Activated T-helper 1 cell treated with anti-CD3 and anti-CD28 coated beads, Interleukin-12 subunit alpha, Interleukin-12 subunit beta, Interleukin-2, Interleukin-4 antibody, amounts not matched to agents 30 ng/mL and 10 ng/mL and 1 ng/mL, durations not matched to agents 14 hours and 24 hours and 36 hours (primary cell): ENCODE results near the gene TDRD9. TPM values are rescaled to one million over a fixed set of nuclear protein-coding genes. Genes with fewer than 3 reads are reported as not detected.
"Not testable (repeated sequence)": the region's sequence is repeated elsewhere in the genome, so short reads cannot be mapped to it uniquely, and the experiment has no call there.

ENCODE experiments used
- DNase-seq: peaks from one replicate; pipeline ENCODE4 v3.0.0; 2021; ENCODE audit warnings: low spot score
- H3K27ac Mint-ChIP-seq: one replicate; pipeline ENCODE4 v1.8.0; 2021; ENCODE audit warnings: mild to moderate bottlenecking, mixed read lengths
- H3K27me3 Mint-ChIP-seq: one replicate; pipeline ENCODE4 v1.8.0; 2022; ENCODE audit warnings: mild to moderate bottlenecking, moderate library complexity, mixed read lengths; ENCODE audit not compliant: insufficient read depth
- H3K36me3 Mint-ChIP-seq: one replicate; pipeline ENCODE4 v1.8.0; 2021; ENCODE audit warnings: low read depth, mixed read lengths
- H3K4me1 Mint-ChIP-seq: one replicate; pipeline ENCODE4 v1.8.0; 2021; ENCODE audit warnings: low read depth, mixed read lengths
- H3K4me3 Mint-ChIP-seq: one replicate; pipeline ENCODE4 v1.8.0; 2021; ENCODE audit warnings: mild to moderate bottlenecking, moderate library complexity, mixed read lengths
- H3K9me3 Mint-ChIP-seq: one replicate; pipeline ENCODE4 v1.8.0; 2021; ENCODE audit warnings: mixed read lengths
- intact Hi-C: fragments of 100-400 bp; cut with micrococcal nuclease; formaldehyde crosslinking; loops from one replicate; pipeline ENCODE4 v1.15.1; 2024
- total RNA-seq: library from RNA; stranded (reverse); gene quantifications from 2 replicates; pipeline ENCODE4 v1.2.3, GENCODE V29; 2022

TDRD9 gene
- total RNA-seq, 1 donor from 2014 or later, result not detected

DNA sequence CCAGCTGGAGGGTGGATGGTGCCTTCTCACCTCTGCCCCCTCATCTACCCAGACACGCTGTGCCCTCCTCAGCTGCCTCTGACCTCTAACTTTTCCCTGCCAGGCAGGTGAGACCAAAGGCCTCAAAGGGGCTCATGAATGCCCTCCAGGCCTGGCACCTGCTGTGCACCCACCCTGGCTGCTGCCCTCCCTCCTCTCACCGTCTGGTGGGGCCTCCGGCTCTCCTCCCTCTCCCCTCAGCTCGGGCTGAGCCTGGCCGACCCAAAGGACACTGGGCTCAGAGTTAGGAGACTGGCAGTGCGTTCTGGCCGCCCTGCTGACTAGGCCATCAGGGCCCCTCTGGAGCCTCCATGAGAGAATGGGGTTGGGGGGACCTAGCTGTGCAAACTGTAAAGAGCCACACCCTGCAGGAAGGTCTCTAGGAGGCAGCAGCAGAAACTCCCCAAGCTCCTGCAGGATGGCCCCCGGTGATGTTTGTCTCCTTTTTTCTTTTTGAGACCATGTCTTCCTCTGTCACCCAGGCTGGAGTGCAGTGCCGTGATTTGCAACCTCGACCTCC is 40.6 kb upstream of the TDRD9 start:
- no peaks in the 10 kb centered on the region for H3K9me3 Mint-ChIP-seq
- no peak for DNase-seq
- H3K27ac Mint-ChIP-seq, result no peak overlapping the region
- no peaks in the 10 kb centered on the region for H3K36me3 Mint-ChIP-seq
- H3K4me3 Mint-ChIP-seq, result no peak overlapping the region
- intact Hi-C loops, result no loop called here
- no peaks in the 10 kb centered on the region for H3K27me3 Mint-ChIP-seq
- no peaks in the 10 kb centered on the region for H3K4me1 Mint-ChIP-seq

DNA sequence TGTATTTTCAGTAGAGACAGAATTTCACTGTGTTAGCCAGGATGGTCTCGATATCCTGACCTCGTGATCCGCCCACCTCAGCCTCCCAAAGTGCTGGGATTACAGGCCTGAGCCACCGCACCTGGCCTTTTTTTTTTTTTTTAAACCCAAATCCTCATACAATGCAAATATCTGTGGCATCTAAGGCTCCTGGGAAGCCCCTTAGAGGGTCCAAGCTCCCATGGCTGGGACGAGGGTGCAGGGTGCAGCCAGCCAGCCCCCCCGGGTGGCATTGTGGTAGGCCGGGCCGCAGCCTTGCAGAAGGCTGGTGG is 39.3 kb upstream of the TDRD9 start:
- H3K4me3 Mint-ChIP-seq, intact Hi-C loops, H3K4me1 Mint-ChIP-seq, DNase-seq, H3K9me3 Mint-ChIP-seq, H3K27me3 Mint-ChIP-seq, H3K27ac Mint-ChIP-seq, H3K36me3 Mint-ChIP-seq: not testable (repeated sequence)

DNA sequence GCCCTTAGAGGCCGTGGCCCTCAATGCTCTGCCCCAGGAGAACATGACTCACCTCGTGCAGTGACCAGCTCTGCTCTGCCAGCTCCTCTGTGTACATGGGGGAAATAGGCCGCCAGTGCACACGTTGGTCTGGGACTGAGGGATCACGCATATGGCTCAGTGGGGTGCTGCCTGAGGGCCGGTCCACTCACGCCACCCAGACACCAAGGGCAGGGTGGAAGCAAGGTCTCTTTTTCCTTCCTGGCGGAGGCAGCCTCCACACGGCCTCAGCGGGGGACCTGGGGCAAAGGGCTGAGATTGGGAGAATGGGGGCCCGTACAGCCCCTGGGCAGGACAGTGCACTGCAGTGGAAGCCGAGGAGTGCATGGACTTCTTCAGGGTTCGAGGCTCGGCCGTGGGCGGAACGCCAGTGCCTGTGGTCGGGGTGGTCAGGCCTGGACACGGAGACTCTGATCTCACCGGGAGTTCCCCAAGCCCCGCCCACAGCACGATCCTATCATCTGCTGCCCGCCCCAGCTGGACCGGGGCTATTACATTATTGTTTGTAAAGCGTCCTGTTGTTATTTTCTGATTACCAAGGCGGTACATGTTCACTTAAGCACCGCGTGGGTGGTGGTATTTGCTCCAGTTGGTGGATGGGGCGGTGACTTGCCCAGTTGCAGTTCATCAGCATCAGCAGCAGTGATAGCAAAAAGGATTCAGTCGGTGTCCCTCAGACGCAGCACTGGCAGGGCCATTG is 38.8 kb upstream of the TDRD9 start:
- Mint-ChIP-seq H3K4me3 (no peak overlapping the region), H3K27ac (no peak overlapping the region), H3K9me3 (no peaks in the 10 kb centered on the region), H3K36me3 (no peaks in the 10 kb centered on the region), H3K4me1 (no peaks in the 10 kb centered on the region), H3K27me3 (no peaks in the 10 kb centered on the region)
- DNase-seq, result no peak
- intact Hi-C loops, result no loop called here

DNA sequence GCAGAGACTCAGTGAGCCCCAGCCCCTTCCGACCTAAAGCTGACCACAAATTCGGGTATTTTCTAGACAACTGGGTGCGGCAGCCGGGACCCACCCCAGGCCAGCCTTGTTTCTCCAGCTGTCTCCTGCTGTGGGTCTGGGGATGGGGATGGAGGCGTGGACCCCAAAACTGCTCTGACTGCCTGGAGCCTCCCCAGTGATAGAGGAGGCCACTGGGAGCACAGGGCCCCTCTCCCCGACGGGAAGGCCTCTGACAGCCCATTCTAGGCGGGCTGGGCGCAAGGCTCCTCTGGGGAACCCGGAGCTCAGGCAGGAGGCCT is 38.2 kb upstream of the TDRD9 start:
- Mint-ChIP-seq H3K36me3 (no peaks in the 10 kb centered on the region), H3K4me3 (no peak overlapping the region), H3K27me3 (no peaks in the 10 kb centered on the region), H3K4me1 (no peaks in the 10 kb centered on the region), H3K9me3 (no peaks in the 10 kb centered on the region), H3K27ac (no peak overlapping the region)
- intact Hi-C loops, result no loop called here
- no peak for DNase-seq

DNA sequence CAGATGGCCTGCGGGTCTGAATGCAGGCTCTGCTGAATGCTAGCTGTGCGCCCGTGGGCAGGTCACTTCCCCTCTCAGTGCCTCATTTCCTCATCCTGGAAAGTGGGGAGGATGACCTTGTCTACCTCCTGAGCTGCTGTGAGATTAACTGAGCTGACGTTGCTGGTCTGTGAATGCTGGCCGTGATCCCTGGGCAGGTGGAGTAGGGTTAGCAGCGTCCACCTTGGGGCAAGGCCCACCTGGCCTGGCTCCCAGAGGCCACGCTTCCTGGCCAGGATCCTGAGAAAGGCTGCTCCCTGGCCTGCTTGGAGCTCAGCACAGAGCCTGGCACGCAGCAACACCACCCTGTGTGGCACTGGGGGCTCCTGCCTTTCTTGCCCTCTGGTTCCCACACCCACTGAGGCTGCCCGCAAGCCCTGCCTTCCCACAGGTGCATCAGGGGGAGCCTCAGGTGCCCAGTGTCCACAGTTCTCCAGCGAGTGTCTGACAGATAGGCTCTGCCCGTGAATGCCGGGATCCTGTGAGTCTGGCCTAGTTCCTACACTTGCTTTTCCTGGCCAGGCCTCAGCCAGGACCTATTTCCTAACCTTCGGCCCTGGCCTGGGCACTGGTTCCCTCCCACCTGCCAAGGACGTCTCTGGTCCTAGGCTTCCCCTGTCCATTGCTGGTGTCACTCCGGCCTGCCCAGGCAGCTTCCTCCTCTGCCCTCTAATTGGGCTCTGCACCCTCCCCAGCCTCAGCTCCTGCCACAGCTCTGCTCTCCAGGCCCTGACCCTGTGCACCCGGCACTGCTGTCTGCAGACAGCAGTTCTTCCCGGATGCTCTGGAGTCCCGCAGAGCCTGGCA is 37.2 kb upstream of the TDRD9 start:
- no peak for DNase-seq
- no peaks in the 10 kb centered on the region for H3K36me3 Mint-ChIP-seq
- no peak overlapping the region for H3K27ac Mint-ChIP-seq
- H3K4me3 Mint-ChIP-seq, result no peak overlapping the region
- intact Hi-C loops, result no loop called here
- H3K27me3 Mint-ChIP-seq, result no peaks in the 10 kb centered on the region
- H3K9me3 Mint-ChIP-seq, result no peaks in the 10 kb centered on the region
- no peaks in the 10 kb centered on the region for H3K4me1 Mint-ChIP-seq

DNA sequence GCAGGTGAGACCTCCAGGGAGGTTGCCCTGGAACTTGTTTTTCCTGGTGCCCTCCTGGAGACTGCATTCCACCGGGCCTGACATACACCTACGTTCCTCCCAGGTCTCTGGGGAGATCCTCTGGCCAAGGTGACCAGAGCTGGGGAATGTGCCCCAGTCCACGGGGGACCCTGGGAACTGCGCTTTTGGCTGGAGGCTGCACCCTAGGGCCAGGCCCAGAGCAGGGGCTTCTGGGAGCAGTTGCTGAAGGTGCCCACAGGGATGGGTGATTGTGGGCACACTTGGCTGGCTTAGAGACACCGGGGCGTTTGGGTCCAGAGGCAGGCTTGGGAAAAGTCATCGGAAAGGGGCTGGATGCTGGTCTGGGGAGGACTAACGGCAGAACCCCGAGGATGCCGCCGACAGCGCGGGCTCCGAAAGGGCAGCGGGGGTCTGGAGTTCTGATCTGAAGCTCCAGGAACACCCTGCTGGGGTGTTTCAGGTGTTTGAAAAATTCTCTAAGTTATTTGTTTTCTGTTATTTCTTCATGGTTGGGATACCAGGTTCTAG is 36.5 kb upstream of the TDRD9 start:
- H3K36me3 Mint-ChIP-seq, result no peaks in the 10 kb centered on the region
- no peaks in the 10 kb centered on the region for H3K27me3 Mint-ChIP-seq
- H3K4me1 Mint-ChIP-seq, result no peaks in the 10 kb centered on the region
- H3K27ac Mint-ChIP-seq, result no peak overlapping the region
- DNase-seq, result no peak
- H3K4me3 Mint-ChIP-seq, result no peak overlapping the region
- intact Hi-C loops, result no loop called here
- H3K9me3 Mint-ChIP-seq, result peaks cover 4% of the 10 kb centered on the region

DNA sequence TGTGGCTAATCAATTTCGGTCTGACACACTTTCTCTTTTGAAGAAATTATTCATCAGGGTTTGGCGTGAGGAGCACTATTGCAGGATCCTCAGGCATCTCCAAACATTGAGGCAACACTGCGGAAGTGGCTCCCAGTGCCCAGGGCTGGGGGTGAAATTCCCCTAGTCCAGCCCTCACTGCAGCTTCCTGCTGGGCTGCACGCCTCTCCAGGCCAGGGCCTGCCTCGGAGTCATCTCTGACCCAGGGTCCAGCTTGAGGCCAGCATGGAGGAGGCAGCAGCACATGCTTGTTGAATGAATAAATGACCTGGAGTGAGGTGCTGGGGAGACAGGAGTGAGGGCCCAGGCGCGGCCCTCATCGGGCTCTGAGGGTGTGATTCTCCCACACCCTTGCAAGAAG is 36.0 kb upstream of the TDRD9 start:
- Mint-ChIP-seq H3K4me3 (no peak overlapping the region), H3K27ac (no peak overlapping the region), H3K9me3 (peaks cover 4% of the 10 kb centered on the region), H3K27me3 (no peaks in the 10 kb centered on the region), H3K4me1 (no peaks in the 10 kb centered on the region), H3K36me3 (no peaks in the 10 kb centered on the region)
- no peak for DNase-seq
- intact Hi-C loops, result no loop called here

DNA sequence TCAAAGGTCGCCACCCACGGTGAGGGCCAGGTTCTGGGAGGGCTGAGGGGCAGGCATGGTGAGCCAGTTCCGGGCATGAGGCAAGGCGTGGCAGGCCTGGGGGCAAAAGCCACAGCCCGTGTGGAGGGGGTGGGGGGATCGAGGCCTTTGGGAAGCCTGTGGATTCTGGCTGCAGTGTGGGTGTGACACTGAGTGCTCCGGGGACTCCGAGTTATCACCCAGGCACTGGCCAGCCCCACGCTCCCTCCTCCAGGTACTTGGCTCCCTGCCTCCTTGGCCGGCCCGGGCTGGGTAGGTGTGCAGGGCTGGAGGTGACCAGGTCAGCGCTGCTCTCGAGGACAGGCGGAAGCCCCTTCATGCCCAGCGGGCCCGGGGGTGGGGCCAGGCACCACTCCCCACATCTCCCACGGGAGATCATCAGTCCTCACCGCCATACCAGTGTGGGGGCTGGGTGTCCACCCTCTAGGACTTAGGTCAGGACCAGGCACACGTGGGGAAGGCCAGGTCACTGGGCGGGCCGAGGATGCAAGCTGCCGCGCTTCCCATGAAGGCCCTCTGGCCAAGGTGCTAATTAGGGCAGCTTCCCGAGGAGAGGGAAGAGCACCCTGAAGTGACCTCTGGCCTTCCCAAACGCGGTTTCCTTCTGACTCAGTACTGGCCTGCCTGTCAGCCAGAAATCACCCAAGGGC is 34.1 kb upstream of the TDRD9 start:
- Mint-ChIP-seq H3K36me3 (no peaks in the 10 kb centered on the region), H3K4me1 (no peaks in the 10 kb centered on the region), H3K27me3 (no peaks in the 10 kb centered on the region), H3K4me3 (no peak overlapping the region), H3K9me3 (peaks cover 4% of the 10 kb centered on the region), H3K27ac (no peak overlapping the region)
- DNase-seq, result no peak
- intact Hi-C loops, result no loop called here

DNA sequence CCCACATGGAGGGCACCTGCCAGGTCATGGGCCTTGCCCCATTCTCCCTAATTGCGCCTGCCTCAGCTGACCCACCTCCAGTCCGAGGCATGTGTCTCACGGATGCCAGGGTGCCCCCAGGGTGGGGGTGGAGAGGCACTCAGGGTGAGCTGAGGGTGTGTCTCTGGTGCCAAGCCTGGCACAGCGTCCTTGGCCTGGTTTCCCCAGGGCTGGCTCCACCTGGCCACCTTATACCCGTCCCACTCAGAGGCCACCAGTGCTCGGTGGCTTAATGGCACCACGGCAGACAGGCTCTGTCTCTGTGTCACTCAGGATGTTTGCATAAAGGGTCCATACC is 33.6 kb upstream of the TDRD9 start:
- no peaks in the 10 kb centered on the region for H3K27me3 Mint-ChIP-seq
- no peak overlapping the region for H3K4me3 Mint-ChIP-seq
- no peaks in the 10 kb centered on the region for H3K36me3 Mint-ChIP-seq
- DNase-seq, result no peak
- H3K27ac Mint-ChIP-seq, result no peak overlapping the region
- intact Hi-C loops, result no loop called here
- no peaks in the 10 kb centered on the region for H3K4me1 Mint-ChIP-seq
- peaks cover 4% of the 10 kb centered on the region for H3K9me3 Mint-ChIP-seq

DNA sequence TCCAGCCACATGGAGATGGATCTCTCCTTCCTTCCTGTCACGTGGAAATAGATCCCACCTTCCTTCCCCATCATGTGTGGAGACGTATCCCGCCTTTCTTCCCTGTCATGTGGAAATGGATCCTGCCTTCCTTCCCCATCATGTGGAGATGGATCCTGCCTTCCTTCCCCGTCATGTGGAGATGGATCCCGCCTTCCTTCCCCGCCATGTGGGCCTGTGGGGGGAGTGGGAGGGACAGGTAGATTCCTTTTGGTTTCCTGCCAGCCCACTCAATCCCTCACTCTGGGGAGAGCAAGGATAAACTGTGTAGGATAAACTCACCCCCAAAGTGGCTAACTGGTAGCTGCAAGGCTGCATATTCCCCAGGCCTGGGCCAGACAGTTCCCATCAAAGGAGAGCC is 31.7 kb upstream of the TDRD9 start:
- no peaks in the 10 kb centered on the region for H3K27me3 Mint-ChIP-seq
- no peaks in the 10 kb centered on the region for H3K36me3 Mint-ChIP-seq

DNA sequence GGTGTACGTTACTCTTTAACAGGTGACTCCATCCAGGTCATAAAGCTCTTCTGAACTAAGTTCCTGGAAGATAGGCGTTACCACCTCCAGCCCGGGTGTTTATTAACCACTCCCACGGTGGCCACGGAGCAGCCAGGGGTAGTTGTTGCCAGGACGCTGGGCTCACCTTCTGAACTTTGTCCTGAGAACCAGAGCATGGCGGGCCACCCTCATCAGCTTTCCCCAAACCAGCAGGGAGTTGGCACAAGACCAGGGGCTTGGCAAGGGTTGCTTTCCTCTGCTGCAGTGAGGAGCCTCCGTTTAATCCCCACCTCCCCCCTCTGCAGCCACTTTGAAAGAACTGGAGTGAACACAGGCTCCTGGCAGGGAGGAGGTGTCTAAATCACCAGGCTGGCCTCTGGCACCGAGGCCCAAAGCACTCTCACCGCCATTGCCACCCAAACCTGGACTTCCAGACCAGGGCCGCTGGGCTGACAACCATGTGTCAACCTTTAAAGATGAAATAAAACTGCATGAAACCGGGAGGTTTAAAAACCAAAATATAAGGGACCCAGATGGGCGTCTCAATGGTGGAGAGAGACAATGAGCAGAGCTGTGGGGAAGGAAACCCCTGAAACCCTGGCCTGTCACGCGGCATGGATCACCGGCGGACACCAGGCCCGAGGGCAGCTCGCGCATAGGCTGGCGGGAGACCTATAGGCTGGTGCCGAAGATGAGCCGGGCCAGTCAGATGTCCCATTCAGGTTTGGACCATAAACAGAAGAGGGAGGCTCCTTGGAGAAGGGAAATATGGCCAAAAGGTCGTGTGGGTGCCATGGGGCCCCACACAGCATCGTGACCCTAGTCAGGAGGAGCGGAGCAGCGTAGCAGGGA is 30.9 kb upstream of the TDRD9 start:
- Mint-ChIP-seq H3K36me3 (no peaks in the 10 kb centered on the region), H3K4me3 (no peak overlapping the region), H3K9me3 (peaks cover 4% of the 10 kb centered on the region), H3K4me1 (no peaks in the 10 kb centered on the region), H3K27ac (no peak overlapping the region), H3K27me3 (no peaks in the 10 kb centered on the region)
- intact Hi-C loops, result no loop called here
- no peak for DNase-seq

More for the DNA sequence above, 31.7 kb upstream of the TDRD9 start:
- peaks cover 4% of the 10 kb centered on the region for H3K9me3 Mint-ChIP-seq
- intact Hi-C loops, result no loop called here
- no peaks in the 10 kb centered on the region for H3K4me1 Mint-ChIP-seq
- no peak for DNase-seq
- H3K27ac Mint-ChIP-seq, result no peak overlapping the region
- H3K4me3 Mint-ChIP-seq, result no peak overlapping the region

DNA sequence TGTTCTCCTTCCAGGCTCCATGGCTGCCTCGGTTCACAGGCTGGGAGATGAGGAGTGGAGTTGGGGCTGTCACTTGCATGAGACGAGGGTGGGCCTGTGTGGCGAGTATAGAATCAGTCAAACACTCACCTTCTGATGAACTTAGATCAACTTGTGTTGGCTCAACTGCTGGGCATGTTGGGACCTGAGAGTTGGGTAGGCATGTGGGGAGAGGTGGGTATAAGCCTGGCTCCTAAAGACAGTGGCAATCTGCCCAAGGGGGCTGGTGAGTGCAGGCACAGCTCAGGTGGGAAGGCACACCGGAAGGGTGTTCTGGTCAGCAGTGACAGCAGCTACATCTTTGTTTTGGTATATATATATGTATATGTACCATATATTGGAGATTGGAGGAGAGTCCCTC is 30.1 kb upstream of the TDRD9 start:
- no peaks in the 10 kb centered on the region for H3K36me3 Mint-ChIP-seq
- H3K4me1 Mint-ChIP-seq, result no peaks in the 10 kb centered on the region
- DNase-seq, result no peak
- H3K9me3 Mint-ChIP-seq, result peaks cover 4% of the 10 kb centered on the region
- intact Hi-C loops, result no loop called here
- no peak overlapping the region for H3K4me3 Mint-ChIP-seq
- H3K27me3 Mint-ChIP-seq, result no peaks in the 10 kb centered on the region
- H3K27ac Mint-ChIP-seq, result no peak overlapping the region
